Motor neuron (in vitro differentiated cells): ENCODE measurements around the gene LDLRAD3. TPM values are rescaled to one million over a fixed set of nuclear protein-coding genes. Genes with fewer than 3 reads are reported as not detected.

Experiments used
- ATAC-seq, 8 experiments: fragments of 200-7000 bp; cut with Tn5 transposase; replicated peaks in 6 of 8; 2 replicates each; pipeline ENCODE4 v1.8.0; 2021; ENCODE audit warnings: mild to moderate bottlenecking in 8 of 8, moderate library complexity in 8 of 8
- H3K27ac ChIP-seq, 2 donors: fragments of 250-450 bp; sonication (Bioruptor Pico); 2 replicates each; pipeline ENCODE4 v1.9.0; 2021; ENCODE audit warnings: antibody characterized with exemption in 2 of 2, mild to moderate bottlenecking in 2 of 2, moderate library complexity in 1 of 2
- H3K4me1 ChIP-seq, 2 donors: fragments of 250-450 bp; sonication (Bioruptor Pico); replicated peaks in 1 of 2; 2 replicates each; pipeline ENCODE4 v1.6.1; 2021; ENCODE audit warnings: antibody characterized with exemption in 2 of 2, mild to moderate bottlenecking in 2 of 2, moderate library complexity in 1 of 2
- H3K4me3 ChIP-seq, 5 donors: fragments of 250-450 bp; sonication (Bioruptor Pico); 2 replicates each; pipeline ENCODE4 v1.9.0; 2021; ENCODE audit warnings: antibody characterized with exemption in 5 of 5, mild to moderate bottlenecking in 5 of 5, moderate library complexity in 4 of 5
- whole genome bisulfite sequencing, 10 experiments: fragments of 450-650 bp; shearing (Covaris generic); methylation state at CpG; one replicate each; pipeline ENCODE4 v1.0.0; 2022; 5-methylcytosine and 5-hydroxymethylcytosine counted together
- in situ Hi-C, 9 experiments: fragments of 400-800 bp; cut with MboI; loops; one replicate each; pipeline ENCODE4 v1.15.0; 2021; ENCODE audit warnings: low sequenced_read_pairs in 9 of 9, low pct_unique_long_range_greater_than_20kb in 2 of 9; ENCODE audit not compliant: unreplicated experiment in 9 of 9
- total RNA-seq, 8 experiments: library from RNA; unstranded; fragments of 300-600 nt; gene quantifications; 2 replicates each; pipeline versions ENCODE4 v1.2.3 to v1.2.4, GENCODE V29; 2022

LDLRAD3 gene
- total RNA-seq, 8 experiments from 2014 or later: 6.8 to 37.0 (median 21.8) TPM

DNA sequence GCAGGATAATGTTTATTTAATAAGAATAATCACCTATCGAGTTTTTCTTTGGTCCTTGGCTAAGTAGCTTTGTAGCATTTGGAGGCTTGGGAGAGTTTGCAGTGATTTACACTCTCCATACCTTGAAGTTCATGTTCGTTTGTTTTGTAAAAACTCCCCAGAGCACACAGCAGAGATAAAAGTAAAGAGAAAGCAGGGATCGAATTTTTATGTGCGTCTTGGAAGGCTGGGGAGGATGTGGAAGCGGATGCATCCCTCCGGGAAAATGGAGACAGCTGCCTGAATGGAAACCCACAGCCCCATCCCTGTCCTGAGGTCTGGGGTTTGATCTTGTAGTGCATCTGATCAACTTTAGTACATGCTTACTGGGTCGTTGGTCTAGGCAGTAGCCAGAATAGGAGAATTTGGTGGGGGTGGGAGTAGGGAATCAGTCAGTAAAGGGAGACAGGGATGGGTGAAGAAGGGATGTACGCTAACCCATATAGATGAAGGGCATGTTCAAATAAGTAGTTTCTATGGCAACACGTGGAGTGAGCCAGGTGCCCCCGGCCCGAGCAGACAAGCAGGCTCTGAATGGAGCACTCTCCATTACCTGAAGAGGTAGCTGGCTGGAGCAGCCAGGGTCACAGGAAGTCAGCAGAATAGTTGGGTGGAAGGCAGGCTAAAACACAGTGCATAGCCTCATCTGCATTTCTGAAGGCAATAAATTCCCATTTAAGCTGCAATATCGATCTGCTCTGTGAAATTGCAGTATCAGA, 197.5 kb downstream of the LDLRAD3 start:
- in situ Hi-C loops: loop anchor here in 3 of 9 experiments (25.0 kb wide), 2 partner anchors 346 to 529 kb away; partner anchors contain the start of gene FJX1 (in 2 of the 3)
- peak in 5 of 8 experiments; percentile 14 to 82 (median 66) for ATAC-seq
- 30 to 100% (median 63%) methylated on average over 1 to 10 of the region's 12 CpGs for WGBS, 10 experiments
- peaks cover 31 to 45% of the 10 kb centered on the region in 2 donors for H3K4me1 ChIP-seq
- H3K4me3 ChIP-seq: no peak overlapping the region
- H3K27ac ChIP-seq: peak overlapping the region; percentile 36 to 51

DNA sequence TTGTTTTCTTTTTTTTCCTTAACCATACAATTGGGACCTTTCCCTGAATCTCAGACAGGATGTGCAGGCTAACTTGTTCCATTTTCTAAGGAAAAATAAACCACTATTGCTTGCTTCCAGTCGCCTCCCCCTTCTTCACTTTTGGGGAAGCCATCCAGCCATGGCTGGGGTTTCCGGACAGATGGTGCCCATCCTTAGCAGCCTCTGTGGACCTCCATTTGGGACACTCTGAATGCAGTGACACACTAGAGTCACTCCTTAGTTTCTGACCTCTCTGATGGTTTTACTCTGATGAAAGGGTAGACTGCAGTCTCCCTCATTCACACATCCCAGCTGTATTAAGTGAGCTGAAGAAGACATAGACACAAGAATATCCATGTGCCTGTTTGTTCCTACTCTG, 198.1 kb downstream of the LDLRAD3 start:
- WGBS, 10 experiments: 66 to 100% (median 90%) methylated on average over 1 to 2 of the region's 2 CpGs; no CpG with 5 or more reads in 5 of the 10 experiments
- ATAC-seq: peak in 3 of 8 experiments; percentile 5 to 21 (median 11)
- H3K27ac ChIP-seq: peak overlapping the region; percentile 21 to 64
- peaks cover 31 to 45% of the 10 kb centered on the region in 2 donors for H3K4me1 ChIP-seq
- H3K4me3 ChIP-seq: no peak overlapping the region
- in situ Hi-C loops: loop anchor here in 3 of 9 experiments (25.0 kb wide), 2 partner anchors 345 to 530 kb away; partner anchors contain the start of gene FJX1 (in 2 of the 3)

DNA sequence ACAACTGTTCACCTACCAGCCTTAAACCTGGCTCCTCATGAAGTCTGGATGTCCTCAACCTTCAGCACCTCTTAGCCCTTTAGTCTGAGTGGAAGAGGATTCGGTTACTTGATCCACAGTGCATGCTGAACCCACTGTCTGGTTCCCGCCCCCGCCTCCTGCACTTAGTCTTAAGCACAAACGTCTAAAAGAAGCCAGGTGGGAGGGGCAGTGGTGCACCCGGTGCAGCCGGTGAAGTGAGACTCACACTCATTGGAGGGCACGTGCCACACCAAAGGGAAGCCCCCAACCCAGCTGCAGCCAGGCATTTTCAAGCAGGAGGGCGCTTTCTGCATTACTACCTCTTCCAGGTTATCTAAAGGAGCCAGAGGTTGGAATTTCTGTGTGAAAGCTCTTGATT, 198.6 kb downstream of the LDLRAD3 start:
- ATAC-seq: peak in 5 of 8 experiments; percentile 24 to 57 (median 40)
- in situ Hi-C loops: loop anchor here in 3 of 9 experiments (25.0 kb wide), 2 partner anchors 345 to 530 kb away; partner anchors contain the start of gene FJX1 (in 2 of the 3)

GRCh38 chr11:36142879-36143278, 199.0 kb downstream of the LDLRAD3 start:
- ATAC-seq: peak in 3 of 8 experiments; percentile 87 to 96 (median 88)
- in situ Hi-C loops: loop anchor here in 3 of 9 experiments (25.0 kb wide), 2 partner anchors 344 to 531 kb away; partner anchors contain the start of gene FJX1 (in 2 of the 3)
- Histone ChIP-seq H3K4me3 (no peak overlapping the region), H3K27ac (peak overlapping the region in 1 of 2 donors; percentile 21), H3K4me1 (peaks cover 31 to 45% of the 10 kb centered on the region in 2 donors)
- 40 to 100% (median 90%) methylated on average over 1 to 5 of the region's 6 CpGs; no CpG with 5 or more reads in 3 of the 10 experiments for WGBS, 10 experiments

More for the DNA sequence above, 198.6 kb downstream of the LDLRAD3 start:
- WGBS, 10 experiments: 0 to 100% (median 59%) methylated on average over 1 to 4 of the region's 8 CpGs; no CpG with 5 or more reads in 4 of the 10 experiments
- Histone ChIP-seq H3K4me1 (peaks cover 31 to 45% of the 10 kb centered on the region in 2 donors), H3K27ac (peak overlapping the region; percentile 21 to 64), H3K4me3 (no peak overlapping the region)

- no peak overlapping the region for H3K27ac ChIP-seq
- in situ Hi-C loops: loop anchor here in 3 of 9 experiments (25.0 kb wide), 2 partner anchors 341 to 534 kb away; partner anchors contain the start of gene FJX1 (in 2 of the 3)
Measured at GRCh38 chr11:36146437-36146836, 202.6 kb downstream of the LDLRAD3 start.

DNA sequence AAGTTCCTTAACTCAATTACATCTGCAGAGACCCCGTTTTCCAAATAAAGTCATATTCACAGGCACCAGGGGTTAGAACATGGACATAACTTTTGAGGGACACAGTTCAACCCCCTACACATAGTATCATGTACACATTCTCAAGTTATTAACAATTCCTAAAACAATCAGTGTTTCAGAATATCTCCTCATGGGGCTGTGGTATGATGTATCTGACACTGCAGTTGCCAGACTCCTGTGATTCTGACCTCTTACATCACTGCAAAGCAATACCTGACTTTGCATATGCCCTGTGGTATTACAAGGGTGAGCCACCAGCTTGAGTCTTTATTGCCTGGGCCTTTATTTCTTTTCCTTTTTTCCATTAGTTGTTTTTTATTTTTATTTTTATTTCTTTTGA, 203.6 kb downstream of the LDLRAD3 start:
- Histone ChIP-seq H3K27ac (no peak overlapping the region), H3K4me1 (peaks cover 15 to 26% of the 10 kb centered on the region in 2 donors), H3K4me3 (no peak overlapping the region)
- in situ Hi-C loops: loop anchor here in 3 of 9 experiments (25.0 kb wide), 2 partner anchors 340 to 535 kb away; partner anchors contain the start of gene FJX1 (in 2 of the 3)
- 0 to 78% (median 0%) methylated on average over 1 of the region's 1 CpG; no CpG with 5 or more reads in 7 of the 10 experiments for WGBS, 10 experiments
- ATAC-seq: no peak

More at GRCh38 chr11:36146437-36146836, 202.6 kb downstream of the LDLRAD3 start:
- H3K4me3 ChIP-seq: no peak overlapping the region
- 90 to 100% (median 96%) methylated on average over 2 to 5 of the region's 5 CpGs; no CpG with 5 or more reads in 2 of the 10 experiments for WGBS, 10 experiments
- H3K4me1 ChIP-seq: peaks cover 26 to 31% of the 10 kb centered on the region in 2 donors
- no peak for ATAC-seq

GRCh38 chr11:36148701-36149100, 204.8 kb downstream of the LDLRAD3 start:
- Histone ChIP-seq H3K4me1 (peaks cover 15 to 32% of the 10 kb centered on the region in 2 donors), H3K27ac (no peak overlapping the region), H3K4me3 (no peak overlapping the region)
- in situ Hi-C loops: loop anchor here in 3 of 9 experiments (25.0 kb wide), 2 partner anchors 339 to 536 kb away; partner anchors contain the start of gene FJX1 (in 2 of the 3)
- ATAC-seq: no peak
- WGBS, 10 experiments: 50 to 100% (median 93%) methylated on average over 1 to 2 of the region's 3 CpGs; no CpG with 5 or more reads in 7 of the 10 experiments

DNA sequence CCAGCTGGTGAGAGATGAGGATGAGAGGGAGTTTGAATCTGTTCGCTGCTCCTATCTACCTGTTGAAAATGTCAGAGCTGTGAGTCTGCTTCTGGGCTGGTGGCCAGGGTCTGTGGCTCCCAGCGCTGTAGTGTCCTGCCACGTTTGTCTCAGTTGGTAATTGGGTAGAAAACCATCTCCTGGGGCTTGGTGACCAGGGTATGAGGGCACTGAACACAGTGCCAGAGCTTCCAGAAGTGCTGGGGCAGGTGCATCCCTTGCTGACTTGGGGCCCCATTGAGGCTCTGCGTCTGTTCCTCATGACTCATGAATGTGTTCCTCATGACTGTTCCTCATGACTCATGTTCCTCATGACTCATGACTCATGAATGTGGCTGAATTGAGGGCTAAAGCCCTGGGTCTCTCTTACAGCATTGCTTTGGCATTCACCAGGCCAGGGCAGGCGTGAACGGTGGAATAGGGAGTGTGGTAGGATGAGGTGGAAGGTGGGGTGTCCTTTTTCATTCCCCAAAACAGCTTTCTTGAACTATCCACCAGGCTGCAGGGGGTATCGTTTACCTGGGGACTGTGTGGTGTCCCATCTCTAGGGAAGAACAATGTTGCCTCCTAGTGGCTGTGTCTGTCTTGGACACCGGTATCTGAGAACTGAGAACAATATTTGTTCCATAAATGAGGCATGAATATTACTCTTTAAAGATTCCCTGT, 205.8 kb downstream of the LDLRAD3 start:
- Histone ChIP-seq H3K4me3 (no peak overlapping the region), H3K27ac (peak overlapping the region in 1 of 2 donors; percentile 69), H3K4me1 (peaks cover 25 to 42% of the 10 kb centered on the region in 2 donors)
- peak; percentile 93 to 98 (median 96) for ATAC-seq
- in situ Hi-C loops: loop anchor here in 4 of 9 experiments (25.0 kb wide), 3 partner anchors 113 to 537 kb away; partner anchors contain the start of gene FJX1 (in 3 of the 4)
- WGBS, 10 experiments: 0 to 100% (median 80%) methylated on average over 1 to 5 of the region's 8 CpGs; no CpG with 5 or more reads in 5 of the 10 experiments

DNA sequence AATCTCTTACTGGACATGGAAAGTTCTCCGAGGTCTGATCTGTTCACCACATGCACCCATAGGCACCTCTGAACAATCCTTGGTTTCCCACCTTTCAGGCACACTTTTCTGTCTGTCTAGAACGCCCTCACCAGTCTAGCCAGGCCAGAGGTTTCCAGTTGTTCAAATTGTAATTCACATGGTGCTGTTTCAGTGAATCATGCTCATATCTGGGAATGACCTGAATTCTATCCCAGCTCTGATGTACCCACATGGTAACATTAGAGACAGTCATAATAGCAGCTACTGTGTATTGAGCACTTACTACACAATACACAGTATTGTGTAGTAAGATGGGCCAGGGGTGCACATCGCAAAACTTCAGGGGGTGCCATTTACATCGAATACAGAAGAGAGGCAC, 207.1 kb downstream of the LDLRAD3 start:
- whole genome bisulfite sequencing, 10 experiments: 86 to 100% (median 93%) methylated on average over 1 to 4 of the region's 4 CpGs; no CpG with 5 or more reads in 2 of the 10 experiments
- no peak overlapping the region for H3K4me3 ChIP-seq
- in situ Hi-C loops: loop anchor here in 1 of 9 experiments (25.0 kb wide), 2 partner anchors 111 to 539 kb away; partner anchors contain the start of gene FJX1
- H3K27ac ChIP-seq: no peak overlapping the region
- peaks cover 35 to 52% of the 10 kb centered on the region in 2 donors for H3K4me1 ChIP-seq
- no peak for ATAC-seq

- WGBS, 10 experiments: 60 to 100% (median 97%) methylated on average over 1 to 6 of the region's 7 CpGs; no CpG with 5 or more reads in 2 of the 10 experiments
- Histone ChIP-seq H3K4me3 (no peak overlapping the region), H3K4me1 (peaks cover 42 to 62% of the 10 kb centered on the region in 2 donors), H3K27ac (no peak overlapping the region)
- ATAC-seq: no peak
- in situ Hi-C loops: loop anchor here in 1 of 9 experiments (25.0 kb wide), 2 partner anchors 110 to 540 kb away; partner anchors contain the start of gene FJX1
Measured at GRCh38 chr11:36151933-36152580, 208.2 kb downstream of the LDLRAD3 start.

DNA sequence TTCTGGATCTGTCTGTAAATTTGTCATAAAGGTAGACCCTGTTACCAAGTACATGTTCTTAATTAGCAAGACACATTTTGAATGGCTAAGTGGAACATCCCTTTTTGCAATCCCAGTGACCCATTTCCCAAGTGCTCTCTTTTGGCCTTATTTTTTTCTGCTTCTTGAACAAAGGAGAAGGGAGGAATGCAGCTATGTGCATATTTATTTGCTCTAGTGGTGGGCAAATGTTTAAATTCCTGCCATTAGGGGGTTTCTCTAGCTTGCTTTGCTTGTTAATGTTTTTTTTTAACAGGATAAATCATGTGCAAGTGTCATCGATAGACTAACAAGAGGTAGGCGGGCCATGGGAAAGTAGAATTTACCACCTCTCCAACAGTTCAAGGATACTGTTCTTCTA, 209.7 kb downstream of the LDLRAD3 start:
- H3K27ac ChIP-seq: peak overlapping the region; percentile 18 to 42
- WGBS, 10 experiments: 73 to 100% (median 86%) methylated on average over 1 to 2 of the region's 2 CpGs; no CpG with 5 or more reads in 3 of the 10 experiments
- in situ Hi-C loops: loop anchor here in 1 of 9 experiments (25.0 kb wide), 2 partner anchors 109 to 541 kb away; partner anchors contain the start of gene FJX1
- H3K4me1 ChIP-seq: peaks cover 45 to 64% of the 10 kb centered on the region in 2 donors
- no peak overlapping the region for H3K4me3 ChIP-seq
- ATAC-seq: peak in 1 of 8 experiments; percentile 10
